T-helper 2 cell treated with Interferon-gamma antibody and Interleukin-4, amounts not matched to agents 5 μg/mL and 100 μg/mL, for 36 hours (primary cell): ENCODE measurements around the gene DCAF7.

ENCODE experiments used
- DNase-seq: peaks from one replicate; pipeline ENCODE4 v3.0.0; 2021; ENCODE audit warnings: low spot score
- H3K27ac Mint-ChIP-seq: one replicate; pipeline ENCODE4 v1.8.0; 2021; ENCODE audit warnings: mild to moderate bottlenecking, mixed read lengths
- H3K27me3 Mint-ChIP-seq: one replicate; pipeline ENCODE4 v1.8.0; 2021; ENCODE audit warnings: low read depth, mixed read lengths
- H3K36me3 Mint-ChIP-seq: one replicate; pipeline ENCODE4 v1.8.0; 2021; ENCODE audit warnings: low read depth, mixed read lengths
- H3K4me1 Mint-ChIP-seq: one replicate; pipeline ENCODE4 v1.8.0; 2021; ENCODE audit warnings: low read depth, mixed read lengths
- H3K4me3 Mint-ChIP-seq: one replicate; pipeline ENCODE4 v1.8.0; 2022; ENCODE audit warnings: mild to moderate bottlenecking, moderate library complexity, mixed read lengths
- H3K9me3 Mint-ChIP-seq: one replicate; pipeline ENCODE4 v1.8.0; 2021; ENCODE audit warnings: mixed read lengths

Gene DCAF7

GRCh38 chr17:63568563-63568962, 18.3 kb downstream of the DCAF7 start:
- Mint-ChIP-seq H3K4me1 (peaks cover 11% of the 10 kb centered on the region), H3K9me3 (no peaks in the 10 kb centered on the region), H3K27ac (no peak overlapping the region)

GRCh38 chr17:63571632-63572310, 21.5 kb downstream of the DCAF7 start:
- H3K36me3 Mint-ChIP-seq = peaks cover 11% of the 10 kb centered on the region
- no peaks in the 10 kb centered on the region for H3K27me3 Mint-ChIP-seq
- no peak overlapping the region for H3K4me3 Mint-ChIP-seq
- no peaks in the 10 kb centered on the region for H3K9me3 Mint-ChIP-seq
- no peak for DNase-seq
- H3K27ac Mint-ChIP-seq = no peak overlapping the region
- peaks cover 13% of the 10 kb centered on the region for H3K4me1 Mint-ChIP-seq

More at GRCh38 chr17:63568563-63568962, 18.3 kb downstream of the DCAF7 start:
- DNase-seq = no peak
- Mint-ChIP-seq H3K27me3 (no peaks in the 10 kb centered on the region), H3K4me3 (no peak overlapping the region), H3K36me3 (peaks cover 11% of the 10 kb centered on the region)

GRCh38 chr17:63573634-63574033, 23.4 kb downstream of the DCAF7 start:
- Mint-ChIP-seq H3K4me1 (peaks cover 11% of the 10 kb centered on the region), H3K27me3 (no peaks in the 10 kb centered on the region), H3K27ac (no peak overlapping the region)

GRCh38 chr17:63578027-63578768, 27.9 kb downstream of the DCAF7 start:
- DNase-seq = no peak
- H3K36me3 Mint-ChIP-seq = peaks cover 34% of the 10 kb centered on the region
- H3K4me3 Mint-ChIP-seq = no peak overlapping the region
- peaks cover 4% of the 10 kb centered on the region for H3K4me1 Mint-ChIP-seq
- no peaks in the 10 kb centered on the region for H3K9me3 Mint-ChIP-seq
- H3K27ac Mint-ChIP-seq = no peak overlapping the region
- H3K27me3 Mint-ChIP-seq = no peaks in the 10 kb centered on the region

More at GRCh38 chr17:63573634-63574033, 23.4 kb downstream of the DCAF7 start:
- Mint-ChIP-seq H3K9me3 (no peaks in the 10 kb centered on the region), H3K36me3 (peaks cover 12% of the 10 kb centered on the region), H3K4me3 (no peak overlapping the region)
- DNase-seq = no peak

GRCh38 chr17:63578769-63579111, 28.5 kb downstream of the DCAF7 start:
- no peak overlapping the region for H3K27ac Mint-ChIP-seq
- peaks cover 4% of the 10 kb centered on the region for H3K4me1 Mint-ChIP-seq
- peaks cover 39% of the 10 kb centered on the region for H3K36me3 Mint-ChIP-seq
- no peak for DNase-seq
- H3K9me3 Mint-ChIP-seq = no peaks in the 10 kb centered on the region
- H3K4me3 Mint-ChIP-seq = no peak overlapping the region
- H3K27me3 Mint-ChIP-seq = no peaks in the 10 kb centered on the region

GRCh38 chr17:63579633-63580032, 29.4 kb downstream of the DCAF7 start:
- H3K9me3 Mint-ChIP-seq = no peaks in the 10 kb centered on the region
- no peak for DNase-seq
- peaks cover 41% of the 10 kb centered on the region for H3K36me3 Mint-ChIP-seq
- H3K4me1 Mint-ChIP-seq = peaks cover 4% of the 10 kb centered on the region
- no peak overlapping the region for H3K27ac Mint-ChIP-seq
- H3K4me3 Mint-ChIP-seq = no peak overlapping the region
- H3K27me3 Mint-ChIP-seq = no peaks in the 10 kb centered on the region

GRCh38 chr17:63587770-63588169, 37.5 kb downstream of the DCAF7 start:
- no peak for DNase-seq
- H3K27ac Mint-ChIP-seq = no peak overlapping the region

GRCh38 chr17:63588797-63589196, 38.5 kb downstream of the DCAF7 start:
- Mint-ChIP-seq H3K36me3 (peaks cover 51% of the 10 kb centered on the region), H3K9me3 (no peaks in the 10 kb centered on the region), H3K27ac (no peak overlapping the region), H3K4me1 (peaks cover 10% of the 10 kb centered on the region), H3K4me3 (no peak overlapping the region), H3K27me3 (no peaks in the 10 kb centered on the region)
- no peak for DNase-seq

More at GRCh38 chr17:63587770-63588169, 37.5 kb downstream of the DCAF7 start:
- Mint-ChIP-seq H3K36me3 (peaks cover 60% of the 10 kb centered on the region), H3K4me1 (peaks cover 10% of the 10 kb centered on the region), H3K9me3 (no peaks in the 10 kb centered on the region), H3K27me3 (no peaks in the 10 kb centered on the region), H3K4me3 (no peak overlapping the region)

GRCh38 chr17:63589646-63590045, 39.4 kb downstream of the DCAF7 start:
- Mint-ChIP-seq H3K36me3 (peaks cover 49% of the 10 kb centered on the region), H3K27ac (no peak overlapping the region)

GRCh38 chr17:63592797-63593196, 42.5 kb downstream of the DCAF7 start:
- Mint-ChIP-seq H3K27me3 (no peaks in the 10 kb centered on the region), H3K4me1 (peaks cover 12% of the 10 kb centered on the region), H3K36me3 (peaks cover 36% of the 10 kb centered on the region), H3K4me3 (no peak overlapping the region), H3K9me3 (no peaks in the 10 kb centered on the region), H3K27ac (no peak overlapping the region)
- no peak for DNase-seq

More at GRCh38 chr17:63589646-63590045, 39.4 kb downstream of the DCAF7 start:
- peaks cover 10% of the 10 kb centered on the region for H3K4me1 Mint-ChIP-seq
- H3K9me3 Mint-ChIP-seq = no peaks in the 10 kb centered on the region
- no peaks in the 10 kb centered on the region for H3K27me3 Mint-ChIP-seq
- H3K4me3 Mint-ChIP-seq = no peak overlapping the region
- no peak for DNase-seq

- Mint-ChIP-seq H3K27ac (peak overlapping the region; percentile 2), H3K27me3 (no peaks in the 10 kb centered on the region), H3K4me1 (peaks cover 24% of the 10 kb centered on the region), H3K9me3 (no peaks in the 10 kb centered on the region), H3K4me3 (no peak overlapping the region), H3K36me3 (peaks cover 20% of the 10 kb centered on the region)
- no peak for DNase-seq
Observed at GRCh38 chr17:63595132-63595531, 44.9 kb downstream of the DCAF7 start.

GRCh38 chr17:63596856-63597586, 46.7 kb downstream of the DCAF7 start:
- Mint-ChIP-seq H3K36me3 (peaks cover 6% of the 10 kb centered on the region), H3K4me3 (peak overlapping the region; percentile 22)

GRCh38 chr17:63598281-63598680, 48.0 kb downstream of the DCAF7 start:
- Mint-ChIP-seq H3K27me3 (no peaks in the 10 kb centered on the region), H3K36me3 (peaks cover 7% of the 10 kb centered on the region), H3K4me1 (peaks cover 32% of the 10 kb centered on the region), H3K4me3 (peak overlapping the region; percentile 14), H3K27ac (peak overlapping the region; percentile 24), H3K9me3 (no peaks in the 10 kb centered on the region)
- DNase-seq = no peak

More at GRCh38 chr17:63596856-63597586, 46.7 kb downstream of the DCAF7 start:
- no peak for DNase-seq
- no peaks in the 10 kb centered on the region for H3K27me3 Mint-ChIP-seq
- peaks cover 32% of the 10 kb centered on the region for H3K4me1 Mint-ChIP-seq
- H3K27ac Mint-ChIP-seq = no peak overlapping the region
- H3K9me3 Mint-ChIP-seq = no peaks in the 10 kb centered on the region
